IPS-15b (cell line): ENCODE results near the gene CFAP251.
"Not testable (repeated sequence)": the region's sequence is repeated elsewhere in the genome, so short reads cannot be mapped to it uniquely, and the experiment has no call there.

ENCODE experiments used
- H3K27me3 ChIP-seq: one replicate; pipeline ENCODE4 v1.6.1; 2013; ENCODE audit warnings: low read length; ENCODE audit not compliant: control insufficient read depth, insufficient read depth
- H3K36me3 ChIP-seq: one replicate; pipeline ENCODE4 v1.6.1; 2013; ENCODE audit warnings: low read length; ENCODE audit not compliant: control insufficient read depth, insufficient read depth
- H3K4me1 ChIP-seq: one replicate; pipeline ENCODE4 v1.6.1; 2013; ENCODE audit warnings: mild to moderate bottlenecking, low read length; ENCODE audit not compliant: control insufficient read depth, insufficient read depth
- H3K4me3 ChIP-seq: one replicate; pipeline ENCODE4 v1.5.1; 2013; ENCODE audit warnings: low read depth, low read length
- H3K9ac ChIP-seq: one replicate; pipeline ENCODE4 v1.6.1; 2013; ENCODE audit warnings: low read depth, mild to moderate bottlenecking, low read length
- H3K9me3 ChIP-seq: one replicate; pipeline ENCODE4 v1.6.1; 2013; ENCODE audit warnings: mild to moderate bottlenecking, low read length; ENCODE audit not compliant: control insufficient read depth, insufficient read depth

The CFAP251 gene

DNA sequence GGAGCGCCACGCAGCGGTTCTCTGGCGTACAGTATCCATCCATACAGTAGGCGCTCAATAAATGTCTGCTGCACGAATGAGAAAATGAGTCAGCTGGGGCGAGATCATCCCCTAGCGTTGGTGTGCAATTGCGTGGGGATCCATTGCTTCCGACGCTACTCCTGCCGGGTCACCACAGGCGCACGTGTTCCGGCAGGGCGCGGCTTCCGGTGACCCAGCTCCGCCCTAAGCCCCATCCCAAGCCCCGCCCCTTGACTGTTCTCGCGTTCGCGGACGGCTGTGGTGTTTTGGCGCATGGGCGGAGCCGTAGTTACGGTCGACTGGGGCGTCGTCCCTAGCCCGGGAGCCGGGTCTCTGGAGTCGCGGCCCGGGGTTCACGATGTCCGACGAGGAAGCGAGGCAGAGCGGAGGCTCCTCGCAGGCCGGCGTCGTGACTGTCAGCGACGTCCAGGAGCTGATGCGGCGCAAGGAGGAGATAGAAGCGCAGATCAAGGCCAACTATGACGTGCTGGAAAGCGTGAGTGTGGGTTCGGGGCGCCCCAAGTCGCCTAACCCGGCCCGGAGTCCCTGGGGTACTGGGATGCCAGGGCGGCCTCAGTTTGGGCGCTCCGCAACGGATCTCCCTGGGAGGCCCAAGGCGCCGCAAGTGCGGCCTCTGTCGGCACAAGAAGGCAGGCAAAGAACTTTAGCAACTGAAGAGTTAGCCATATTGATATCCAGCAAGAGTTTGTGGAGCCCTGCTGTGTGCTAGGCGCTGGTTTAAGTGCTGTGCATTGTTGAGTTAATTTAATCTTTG, 29.7 kb upstream of the CFAP251 start, which contains the start of gene PSMD9:
TSS of gene PSMD9 (plus strand) at position 313 of the 796 bp plus-strand sequence. CDS start at position 380, 67 bp downstream.
- Histone ChIP-seq H3K9ac (peak within 1 kb of the TSS; percentile 88), H3K27me3 (no peaks in the 10 kb centered on the region), H3K36me3 (no peaks in the 10 kb centered on the region), H3K9me3 (no peaks in the 10 kb centered on the region), H3K4me3 (peak within 1 kb of the TSS; percentile 81), H3K4me1 (peaks cover 9% of the 10 kb centered on the region)

DNA sequence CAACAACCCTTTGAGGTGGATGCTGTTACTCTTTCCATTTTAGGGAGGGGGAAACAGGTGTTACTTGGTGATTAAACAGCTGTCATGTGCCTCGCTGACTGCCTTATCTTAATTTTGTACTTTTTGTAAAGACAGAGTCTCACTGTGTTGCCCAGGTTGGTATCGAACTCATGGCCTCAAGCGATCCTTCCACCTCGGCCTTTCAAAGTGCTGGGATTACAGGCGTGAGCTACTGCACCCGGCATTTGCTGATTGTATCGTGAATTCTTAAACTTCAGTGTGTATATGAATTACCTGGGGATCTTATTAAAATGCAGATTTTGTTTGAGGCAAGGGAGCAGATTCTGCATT, 29.1 kb upstream of the CFAP251 start:
- H3K4me3 ChIP-seq: peak overlapping the region; percentile 81
- no peaks in the 10 kb centered on the region for H3K9me3 ChIP-seq
- no peaks in the 10 kb centered on the region for H3K36me3 ChIP-seq
- peaks cover 12% of the 10 kb centered on the region for H3K4me1 ChIP-seq
- no peaks in the 10 kb centered on the region for H3K27me3 ChIP-seq
- peak overlapping the region; percentile 88 for H3K9ac ChIP-seq

DNA sequence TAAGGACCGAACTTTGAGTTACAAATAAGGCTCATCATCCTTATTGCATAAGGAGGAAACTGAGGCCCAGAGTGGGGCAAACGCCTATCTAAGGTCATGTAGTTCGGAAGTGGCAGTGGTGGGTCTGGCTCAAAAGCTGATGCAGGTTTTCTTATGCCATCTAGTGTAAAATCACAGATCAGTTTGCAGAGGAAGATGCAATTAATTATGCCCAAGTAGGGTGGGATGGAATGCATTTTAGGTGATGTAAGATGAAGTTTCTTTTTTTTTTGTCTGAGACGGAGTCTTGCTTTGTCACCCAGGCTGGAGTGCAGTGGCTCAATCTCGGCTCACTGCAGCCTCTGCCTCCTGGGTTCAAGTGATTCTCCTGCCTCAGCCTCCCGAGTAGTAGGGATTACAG, 28.7 kb upstream of the CFAP251 start:
- H3K27me3 ChIP-seq, H3K9me3 ChIP-seq, H3K9ac ChIP-seq, H3K36me3 ChIP-seq: not testable (repeated sequence)
- Histone ChIP-seq H3K4me1 (peaks cover 12% of the 10 kb centered on the region), H3K4me3 (peak overlapping the region; percentile 81)

DNA sequence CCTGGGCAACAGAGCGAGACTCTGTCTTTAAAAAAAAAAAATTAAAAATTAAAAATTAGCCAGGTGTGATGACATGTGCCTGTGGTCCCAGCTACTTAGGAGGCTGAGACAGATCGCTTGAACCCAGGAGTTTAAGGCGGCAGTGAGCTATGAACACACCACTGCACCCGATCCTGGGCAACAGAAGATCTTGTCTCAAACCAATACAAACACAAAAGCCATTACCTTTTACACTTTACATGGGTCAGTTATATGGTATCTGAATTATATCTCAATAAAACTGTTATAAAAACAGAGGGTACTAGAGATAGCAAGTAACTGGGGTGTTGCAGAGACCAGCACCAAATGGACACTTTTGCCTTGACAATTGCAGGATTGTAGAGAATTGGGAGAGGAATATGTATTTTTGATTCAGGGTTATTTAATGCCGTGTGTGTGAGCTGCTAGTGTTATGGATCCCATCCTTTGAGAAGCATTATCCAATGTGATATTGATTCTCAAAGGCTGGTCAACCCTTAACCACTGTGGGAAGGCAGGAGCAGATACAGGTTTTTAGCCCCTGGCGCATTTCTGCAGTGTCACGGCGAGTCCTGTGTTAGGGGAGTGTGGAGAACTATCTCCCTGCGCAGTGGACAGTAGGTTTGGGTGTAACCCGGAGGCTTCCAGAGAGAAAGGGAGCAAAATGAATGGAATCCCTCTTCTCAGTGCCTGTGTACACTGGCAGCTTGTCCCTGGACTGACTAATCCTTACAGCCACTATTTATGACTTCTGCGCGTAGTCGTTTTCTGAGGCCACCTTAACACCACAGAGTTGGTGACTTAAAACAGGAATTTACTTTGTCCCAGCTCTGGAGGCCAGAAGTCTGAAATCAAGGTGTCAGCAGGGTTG, 25.5 kb upstream of the CFAP251 start:
- no peaks in the 10 kb centered on the region for H3K9me3 ChIP-seq
- H3K4me3 ChIP-seq: no peak overlapping the region
- H3K27me3 ChIP-seq: no peaks in the 10 kb centered on the region
- peaks cover 5% of the 10 kb centered on the region for H3K36me3 ChIP-seq
- no peak overlapping the region for H3K9ac ChIP-seq
- H3K4me1 ChIP-seq: peaks cover 12% of the 10 kb centered on the region

DNA sequence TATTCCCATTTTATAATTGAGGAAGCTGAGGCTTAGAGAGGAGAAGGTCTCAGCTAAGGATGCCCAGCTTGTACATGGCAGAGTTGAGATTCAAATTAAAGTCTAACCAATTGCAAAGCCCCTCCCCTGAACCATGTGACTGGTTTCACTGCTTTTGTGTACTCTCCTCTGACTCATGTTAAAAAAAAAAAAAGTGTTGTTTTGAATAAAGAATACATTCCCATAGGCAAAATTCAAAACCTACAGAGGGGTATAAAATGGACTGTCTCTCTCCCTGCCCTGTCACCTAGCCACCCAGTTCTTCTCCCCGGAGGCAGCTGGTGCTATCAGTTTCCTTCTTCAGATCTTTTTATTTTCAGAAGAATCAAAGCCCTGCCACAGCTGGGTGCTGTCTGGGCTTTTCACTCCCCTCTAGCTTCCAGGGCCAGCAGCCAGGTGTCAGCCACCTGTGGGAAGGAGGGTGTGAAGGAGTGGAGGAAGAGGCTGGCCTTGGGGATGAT, 24.4 kb upstream of the CFAP251 start:
- Histone ChIP-seq H3K4me1 (peaks cover 12% of the 10 kb centered on the region), H3K27me3 (no peaks in the 10 kb centered on the region), H3K4me3 (no peak overlapping the region), H3K9ac (no peak overlapping the region), H3K9me3 (no peaks in the 10 kb centered on the region), H3K36me3 (peaks cover 8% of the 10 kb centered on the region)

DNA sequence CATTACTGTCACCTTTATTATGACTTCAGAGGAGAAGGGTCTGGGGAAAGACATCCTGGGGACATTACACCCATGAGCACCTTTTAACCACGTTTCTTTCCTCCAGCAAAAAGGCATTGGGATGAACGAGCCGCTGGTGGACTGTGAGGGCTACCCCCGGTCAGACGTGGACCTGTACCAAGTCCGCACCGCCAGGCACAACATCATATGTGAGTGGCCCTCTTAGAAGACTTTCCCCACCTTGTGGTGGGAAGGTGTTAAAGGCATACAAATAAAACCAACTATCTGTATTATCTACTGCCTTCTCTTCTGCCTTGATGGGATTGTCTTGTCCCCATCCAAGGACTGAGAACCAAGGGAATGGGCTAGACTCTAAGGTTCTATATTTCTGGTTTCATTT, 23.8 kb upstream of the CFAP251 start:
- H3K36me3 ChIP-seq: peaks cover 13% of the 10 kb centered on the region
- no peak overlapping the region for H3K9ac ChIP-seq
- no peak overlapping the region for H3K4me3 ChIP-seq
- no peaks in the 10 kb centered on the region for H3K9me3 ChIP-seq
- H3K27me3 ChIP-seq: no peaks in the 10 kb centered on the region
- H3K4me1 ChIP-seq: peaks cover 9% of the 10 kb centered on the region

DNA sequence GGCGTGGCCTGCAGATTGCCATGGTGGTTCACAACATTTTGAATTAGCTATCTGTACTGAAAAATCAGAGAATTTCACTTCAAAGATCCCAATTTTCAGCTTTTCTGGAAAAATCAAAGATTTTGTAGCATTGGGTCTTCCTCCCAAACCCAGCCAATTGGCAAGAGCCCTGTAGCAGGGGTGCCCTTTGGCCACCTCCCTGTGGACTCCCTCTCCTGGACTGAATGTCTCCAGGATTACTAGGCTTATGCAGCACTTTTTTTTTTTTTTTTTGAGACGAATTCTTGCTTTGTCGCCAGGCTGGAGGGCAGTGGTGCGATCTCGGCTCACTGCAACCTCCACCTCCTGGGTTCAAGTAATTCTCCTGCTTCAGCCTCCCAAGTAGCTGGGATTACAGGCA, 20.1 kb upstream of the CFAP251 start:
- peaks cover 26% of the 10 kb centered on the region for H3K36me3 ChIP-seq
- no peaks in the 10 kb centered on the region for H3K27me3 ChIP-seq

DNA sequence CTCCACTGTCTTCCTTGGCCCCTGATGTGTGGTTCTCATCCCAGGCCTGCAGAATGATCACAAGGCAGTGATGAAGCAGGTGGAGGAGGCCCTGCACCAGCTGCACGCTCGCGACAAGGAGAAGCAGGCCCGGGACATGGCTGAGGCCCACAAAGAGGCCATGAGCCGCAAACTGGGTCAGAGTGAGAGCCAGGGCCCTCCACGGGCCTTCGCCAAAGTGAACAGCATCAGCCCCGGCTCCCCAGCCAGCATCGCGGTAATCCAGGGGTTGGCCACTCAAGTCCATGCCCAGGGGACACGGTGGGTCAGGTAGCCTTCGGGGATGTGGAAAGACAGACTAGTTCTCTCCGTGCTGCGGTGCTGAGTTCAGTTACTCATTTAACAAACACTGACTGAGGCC, 18.8 kb upstream of the CFAP251 start:
- H3K9ac ChIP-seq: no peak overlapping the region
- H3K27me3 ChIP-seq: no peaks in the 10 kb centered on the region
- H3K4me1 ChIP-seq: no peaks in the 10 kb centered on the region
- peaks cover 27% of the 10 kb centered on the region for H3K36me3 ChIP-seq
- no peaks in the 10 kb centered on the region for H3K9me3 ChIP-seq
- H3K4me3 ChIP-seq: no peak overlapping the region

More for the DNA sequence above, 20.1 kb upstream of the CFAP251 start:
- Histone ChIP-seq H3K4me3 (no peak overlapping the region), H3K9ac (no peak overlapping the region), H3K4me1 (peaks cover 7% of the 10 kb centered on the region), H3K9me3 (no peaks in the 10 kb centered on the region)

DNA sequence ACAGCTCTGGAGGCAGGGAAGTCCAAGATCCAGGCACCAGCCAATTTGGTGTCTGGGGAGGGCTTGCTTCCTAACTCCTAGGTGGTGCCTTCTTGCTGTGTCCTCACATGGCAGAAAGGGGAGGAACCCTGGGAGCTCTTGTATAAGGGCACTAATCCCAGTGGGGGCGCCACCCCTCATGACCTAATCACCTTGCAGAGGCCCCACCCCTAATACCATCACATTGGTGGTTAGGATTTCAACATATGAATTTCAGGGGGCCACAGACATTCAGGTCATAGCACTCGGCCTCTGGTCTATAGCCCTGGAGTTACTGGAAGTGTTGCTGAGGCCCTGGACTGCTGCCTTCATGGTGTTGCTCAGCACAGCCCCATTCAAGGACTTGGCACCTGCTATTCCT, 15.2 kb upstream of the CFAP251 start:
- Histone ChIP-seq H3K36me3 (peaks cover 22% of the 10 kb centered on the region), H3K27me3 (no peaks in the 10 kb centered on the region), H3K4me1 (no peaks in the 10 kb centered on the region), H3K9me3 (no peaks in the 10 kb centered on the region), H3K4me3 (no peak overlapping the region), H3K9ac (no peak overlapping the region)

DNA sequence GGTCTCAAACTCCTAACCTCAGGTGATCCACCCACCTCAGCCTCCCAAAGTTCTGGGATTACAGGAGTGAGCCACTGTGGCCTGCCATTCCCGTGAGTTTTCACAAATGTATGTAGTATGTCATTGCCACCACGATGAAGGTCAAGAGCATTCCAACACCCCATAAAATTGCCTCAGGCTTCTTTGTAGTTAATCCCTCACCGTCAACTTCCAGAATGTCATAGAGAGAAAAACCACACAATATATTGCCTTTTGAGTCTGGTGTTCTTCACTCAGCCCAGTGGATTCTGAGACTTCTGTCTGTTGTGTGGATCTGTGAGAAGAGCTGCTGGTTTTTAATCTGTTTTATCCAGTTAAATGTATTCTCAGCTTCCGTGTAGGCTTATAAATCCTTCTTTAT, 12.6 kb upstream of the CFAP251 start:
- Histone ChIP-seq H3K9ac (no peak overlapping the region), H3K27me3 (no peaks in the 10 kb centered on the region), H3K9me3 (no peaks in the 10 kb centered on the region), H3K36me3 (peaks cover 11% of the 10 kb centered on the region), H3K4me1 (no peaks in the 10 kb centered on the region), H3K4me3 (no peak overlapping the region)

DNA sequence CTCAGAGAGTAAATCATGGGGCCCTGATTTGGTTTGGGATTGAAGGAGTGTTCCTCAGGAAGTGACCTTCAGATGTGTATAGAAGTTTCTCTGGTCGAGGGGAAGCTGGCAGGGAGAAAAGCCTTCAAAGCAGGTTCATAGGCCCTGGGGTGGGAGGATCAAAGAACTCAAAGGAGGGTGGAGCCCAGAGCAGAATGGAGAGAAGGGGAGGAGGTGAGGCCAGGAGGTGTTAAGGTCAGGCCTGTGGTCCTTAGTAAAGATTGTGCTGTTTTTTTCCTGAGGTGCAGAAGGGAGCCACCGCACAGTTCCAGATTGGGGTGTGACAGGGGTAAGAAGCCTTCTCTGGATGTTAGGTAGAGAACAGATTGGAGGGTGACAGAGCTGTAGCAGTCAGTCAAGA, 9.7 kb upstream of the CFAP251 start:
- H3K9me3 ChIP-seq: no peaks in the 10 kb centered on the region
- no peaks in the 10 kb centered on the region for H3K27me3 ChIP-seq
- no peaks in the 10 kb centered on the region for H3K4me1 ChIP-seq
- no peaks in the 10 kb centered on the region for H3K36me3 ChIP-seq
- no peak overlapping the region for H3K4me3 ChIP-seq
- H3K9ac ChIP-seq: no peak overlapping the region
